Caco-2 (cell line): ENCODE measurements around the gene OR5A1. TPM values are rescaled to one million over a fixed set of nuclear protein-coding genes. Genes with fewer than 3 reads are reported as not detected.
A peak's percentile ranks its signal among the peaks of the same experiment; 100 is the strongest.

Source experiments
- BruUV-seq: library from RNA; stranded (reverse); fragments of 400-500 nt; replicated peaks from 2 replicates; lab custom pipeline; 2021; lab: Mats Ljungman, UMichigan
- CTCF ChIA-PET: fragments of 300-600 bp; sonication (Branson Sonifier 250); formaldehyde crosslinking; loops from one replicate; lab custom pipeline; 2022; ENCODE audit warnings: antibody characterized with exemption; lab: Charles Lee
- POLR2A ChIA-PET: fragments of 300-600 bp; sonication (Branson Sonifier 250); formaldehyde crosslinking; loops from one replicate; lab custom pipeline; 2022; ENCODE audit warnings: antibody characterized with exemption; lab: Charles Lee
- DNase-seq, 2 experiments: peaks; one replicate each; pipeline versions ENCODE4 v3.0.0 to v3.0.0-alpha.2; 2020 to 2022
- H3K27me3 ChIP-seq: replicated peaks from 2 replicates; pipeline ENCODE4 v1.6.0; 2011; ENCODE audit warnings: low read length; ENCODE audit not compliant: control insufficient read depth, insufficient read depth
- H3K36me3 ChIP-seq: 2 replicates; pipeline ENCODE4 v1.5.1; 2011; ENCODE audit warnings: low read length; ENCODE audit not compliant: control insufficient read depth, insufficient read depth
- H3K4me1 ChIP-seq: fragments of 250-450 bp; sonication (Bioruptor Pico); 2 replicates; pipeline ENCODE4 v1.5.1; 2020; ENCODE audit warnings: mild to moderate bottlenecking
- H3K4me3 ChIP-seq: 2 replicates; pipeline ENCODE4 v1.5.1; 2011; ENCODE audit warnings: low read depth, mild to moderate bottlenecking, control low read depth, low read length
- H3K9me3 ChIP-seq: fragments of 250-450 bp; sonication (Bioruptor Pico); 2 replicates; pipeline ENCODE4 v1.5.1; 2020; ENCODE audit warnings: mild to moderate bottlenecking, moderate library complexity
- H3K27ac Mint-ChIP-seq: one replicate; pipeline ENCODE4 v1.8.0; 2022; ENCODE audit warnings: mixed read lengths; ENCODE audit not compliant: unreplicated experiment
- H3K27me3 Mint-ChIP-seq: one replicate; pipeline ENCODE4 v1.8.0; 2022; ENCODE audit warnings: mixed read lengths; ENCODE audit not compliant: insufficient read depth, unreplicated experiment
- H3K36me3 Mint-ChIP-seq: one replicate; pipeline ENCODE4 v1.8.0; 2022; ENCODE audit warnings: mild to moderate bottlenecking, mixed read lengths; ENCODE audit not compliant: insufficient read depth, unreplicated experiment
- H3K4me1 Mint-ChIP-seq: one replicate; pipeline ENCODE4 v1.8.0; 2022; ENCODE audit warnings: low read depth, mixed read lengths; ENCODE audit not compliant: unreplicated experiment
- H3K4me3 Mint-ChIP-seq: one replicate; pipeline ENCODE4 v1.8.0; 2022; ENCODE audit warnings: mild to moderate bottlenecking, moderate library complexity, mixed read lengths; ENCODE audit not compliant: unreplicated experiment
- H3K9me3 Mint-ChIP-seq: one replicate; pipeline ENCODE4 v1.8.0; 2022; ENCODE audit warnings: mixed read lengths; ENCODE audit not compliant: unreplicated experiment
- intact Hi-C: fragments of 100-400 bp; cut with micrococcal nuclease; formaldehyde crosslinking; loops from one replicate; pipeline ENCODE4 v1.10.0; 2022; ENCODE audit not compliant: unreplicated experiment
- total RNA-seq: library from RNA; stranded (reverse); gene quantifications from 2 replicates; pipeline ENCODE4 v1.2.3, GENCODE V29; 2022
- TF ChIP-seq, protein P1 (sequence below), 2 experiments: fragments of 200-600 bp in 1 of 2; IDR thresholded peaks; 1 replicate in 1 of 2; 2 replicates in 1 of 2; pipeline versions ENCODE4 v1.5.1 to v1.8.0; 2011 to 2022; ENCODE audit warnings: antibody characterized with exemption in 1 of 2, control low read depth in 1 of 2, inconsistent platforms in 1 of 2, low read depth in 1 of 2, low read length in 1 of 2, mild to moderate bottlenecking in 1 of 2, moderate library complexity in 1 of 2; ENCODE audit not compliant: insufficient read depth in 1 of 2, severe bottlenecking in 1 of 2, unreplicated experiment in 1 of 2

OR5A1 gene
- total RNA-seq, 1 experiment from 2014 or later: not detected

DNA sequence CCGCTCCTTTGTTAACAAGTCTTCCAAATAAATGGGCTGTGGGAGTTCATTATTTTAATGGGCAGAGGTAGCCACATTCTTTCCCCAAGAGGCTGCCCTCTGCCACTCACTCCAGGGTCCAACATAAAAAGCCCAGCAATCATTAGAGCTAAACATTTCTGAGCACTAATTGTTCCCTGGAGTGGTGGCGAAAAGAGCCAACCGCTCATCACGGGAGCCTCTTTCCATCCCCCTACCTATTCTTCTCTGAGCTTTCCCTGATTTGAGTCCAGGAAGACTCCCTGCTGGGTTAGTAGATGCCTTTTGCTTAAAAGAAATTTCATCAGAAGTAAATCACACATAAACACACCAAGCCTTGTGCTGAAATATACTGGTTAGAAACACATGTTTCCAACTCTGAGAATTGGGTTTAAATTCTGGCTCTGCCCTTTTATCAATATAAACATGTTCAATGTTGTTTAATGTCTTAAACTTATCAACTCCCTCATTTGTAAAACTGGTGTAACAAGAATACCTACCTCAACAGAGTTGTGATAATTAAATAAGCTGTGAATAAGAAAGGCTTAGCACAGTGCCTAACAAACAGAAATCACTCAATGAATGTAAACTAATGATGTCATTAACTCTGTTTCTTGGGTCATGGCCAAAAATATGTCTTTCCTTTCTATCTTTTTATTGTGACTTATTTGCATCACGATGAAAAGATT is 9.8 kb upstream of the OR5A1 start, which contains the start of gene OR5A2:
Gene OR5A2 (minus strand): TSS at position 53 of the 707 bp plus-strand sequence. CDS start 3,460 bp downstream, outside the sequence.
- no TSS peak for BruUV-seq
- H3K4me3 ChIP-seq: no peak within 1 kb of the TSS

DNA sequence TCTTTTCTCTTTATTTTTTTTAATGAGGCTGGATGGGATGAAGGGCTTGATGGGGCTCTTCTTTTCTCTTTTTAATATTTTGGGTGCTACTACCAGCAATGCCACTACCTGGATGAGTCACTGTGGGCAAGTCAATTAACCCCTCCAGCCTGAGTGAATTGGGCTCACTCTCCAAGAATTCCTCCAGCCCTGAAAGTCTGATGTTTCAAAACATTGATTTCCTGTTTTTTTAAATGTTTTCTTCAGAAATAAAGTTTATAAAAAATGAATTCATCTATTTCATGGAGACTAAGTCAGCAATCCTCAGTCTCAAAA is 9.2 kb upstream of the OR5A1 start:
- Mint-ChIP-seq H3K36me3 (no peaks in the 10 kb centered on the region), H3K27me3 (no peaks in the 10 kb centered on the region), H3K9me3 (no peaks in the 10 kb centered on the region), H3K4me1 (no peaks in the 10 kb centered on the region), H3K4me3 (no peak overlapping the region), H3K27ac (no peak overlapping the region)
- H3K4me1 ChIP-seq: no peaks in the 10 kb centered on the region
- intact Hi-C loops: no loop called here
- no peaks in the 10 kb centered on the region for H3K9me3 ChIP-seq
- H3K27me3 ChIP-seq: no peaks in the 10 kb centered on the region
- BruUV-seq: no TSS peak
- H3K36me3 ChIP-seq: no peaks in the 10 kb centered on the region
- TF ChIP-seq, protein P1, sequence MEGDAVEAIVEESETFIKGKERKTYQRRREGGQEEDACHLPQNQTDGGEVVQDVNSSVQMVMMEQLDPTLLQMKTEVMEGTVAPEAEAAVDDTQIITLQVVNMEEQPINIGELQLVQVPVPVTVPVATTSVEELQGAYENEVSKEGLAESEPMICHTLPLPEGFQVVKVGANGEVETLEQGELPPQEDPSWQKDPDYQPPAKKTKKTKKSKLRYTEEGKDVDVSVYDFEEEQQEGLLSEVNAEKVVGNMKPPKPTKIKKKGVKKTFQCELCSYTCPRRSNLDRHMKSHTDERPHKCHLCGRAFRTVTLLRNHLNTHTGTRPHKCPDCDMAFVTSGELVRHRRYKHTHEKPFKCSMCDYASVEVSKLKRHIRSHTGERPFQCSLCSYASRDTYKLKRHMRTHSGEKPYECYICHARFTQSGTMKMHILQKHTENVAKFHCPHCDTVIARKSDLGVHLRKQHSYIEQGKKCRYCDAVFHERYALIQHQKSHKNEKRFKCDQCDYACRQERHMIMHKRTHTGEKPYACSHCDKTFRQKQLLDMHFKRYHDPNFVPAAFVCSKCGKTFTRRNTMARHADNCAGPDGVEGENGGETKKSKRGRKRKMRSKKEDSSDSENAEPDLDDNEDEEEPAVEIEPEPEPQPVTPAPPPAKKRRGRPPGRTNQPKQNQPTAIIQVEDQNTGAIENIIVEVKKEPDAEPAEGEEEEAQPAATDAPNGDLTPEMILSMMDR (IDR thresholded peaks at IDR 0.05; ENCODE audit: insufficient read depth in 1 of 2, low read depth in 1 of 2, low read length in 1 of 2, severe bottlenecking in 1 of 2, unreplicated experiment in 1 of 2): no peak
- CTCF ChIA-PET: no interaction called here
- POLR2A ChIA-PET: no interaction called here
- H3K4me3 ChIP-seq: no peak overlapping the region
- no peak for DNase-seq

More for the DNA sequence above, 9.8 kb upstream of the OR5A1 start, which contains the start of gene OR5A2:
- POLR2A ChIA-PET: no interaction called here
- intact Hi-C loops: no loop called here
- Histone ChIP-seq H3K4me1 (no peaks in the 10 kb centered on the region), H3K36me3 (no peaks in the 10 kb centered on the region), H3K27me3 (no peaks in the 10 kb centered on the region), H3K9me3 (no peaks in the 10 kb centered on the region)
- no peaks in the 10 kb centered on the region for H3K9me3 Mint-ChIP-seq
- H3K27me3 Mint-ChIP-seq: no peaks in the 10 kb centered on the region
- H3K4me3 Mint-ChIP-seq: no peak within 1 kb of the TSS
- H3K4me1 Mint-ChIP-seq: no peaks in the 10 kb centered on the region
- TF ChIP-seq, protein P1 (IDR thresholded peaks at IDR 0.05; ENCODE audit: insufficient read depth in 1 of 2, low read depth in 1 of 2, low read length in 1 of 2, severe bottlenecking in 1 of 2, unreplicated experiment in 1 of 2): no peak
- no peaks in the 10 kb centered on the region for H3K36me3 Mint-ChIP-seq
- no peak for DNase-seq
- CTCF ChIA-PET: no interaction called here
- H3K27ac Mint-ChIP-seq: no peak within 1 kb of the TSS

GRCh38 chr11:59429924-59430516 is 6.2 kb upstream of the OR5A1 start:
- no peaks in the 10 kb centered on the region for H3K4me1 Mint-ChIP-seq
- peak; percentile 46 to 68 for DNase-seq
- Histone ChIP-seq H3K4me3 (no peak overlapping the region), H3K36me3 (no peaks in the 10 kb centered on the region), H3K4me1 (no peaks in the 10 kb centered on the region), H3K9me3 (no peaks in the 10 kb centered on the region), H3K27me3 (no peaks in the 10 kb centered on the region)
- POLR2A ChIA-PET: no interaction called here
- H3K27ac Mint-ChIP-seq: no peak overlapping the region
- TF ChIP-seq, protein P1 (IDR thresholded peaks at IDR 0.05; ENCODE audit: insufficient read depth in 1 of 2, low read depth in 1 of 2, low read length in 1 of 2, severe bottlenecking in 1 of 2, unreplicated experiment in 1 of 2): peak; percentile 68 to 74
- H3K9me3 Mint-ChIP-seq: no peaks in the 10 kb centered on the region
- CTCF ChIA-PET: no interaction called here
- intact Hi-C loops: loop anchor here (1.0 to 2.0 kb wide), 4 partner anchors 167 to 259 kb away; no protein-coding TSS in a partner anchor
- H3K4me3 Mint-ChIP-seq: no peak overlapping the region
- peaks cover 3% of the 10 kb centered on the region for H3K27me3 Mint-ChIP-seq
- no peaks in the 10 kb centered on the region for H3K36me3 Mint-ChIP-seq
- no TSS peak for BruUV-seq
